Measurements from ENCODE around the gene KCTD15. TPM values are rescaled to one million over a fixed set of nuclear protein-coding genes. Genes with fewer than 3 reads are reported as not detected.
A peak's percentile ranks its signal among the peaks of the same experiment; 100 is the strongest.
"Not testable (repeated sequence)": the region's sequence is repeated elsewhere in the genome, so short reads cannot be mapped to it uniquely, and the experiment has no call there.

The KCTD15 gene
- total and polyA plus RNA-seq, 10 donors = 7.6 to 31.8 (median 19.2) TPM

DNA sequence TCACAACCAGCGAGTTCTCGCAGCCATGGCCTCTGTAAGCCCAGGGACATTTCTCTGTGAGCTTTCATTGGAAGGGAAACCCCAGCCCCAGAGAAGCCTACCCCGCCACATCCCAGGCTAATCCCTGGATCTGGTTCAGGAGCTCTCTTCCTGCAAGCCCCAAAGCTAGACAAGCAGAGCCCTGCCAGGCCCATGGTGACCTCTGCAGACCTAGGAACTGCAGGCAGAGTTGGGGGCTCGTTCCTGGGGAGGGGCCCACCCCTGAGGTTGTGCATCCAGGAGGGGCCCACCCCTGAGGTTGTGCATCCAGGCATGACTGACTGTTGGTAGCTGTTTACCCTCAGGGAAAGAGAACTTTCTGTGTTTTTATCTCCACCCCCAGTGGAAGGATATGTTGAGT lies 21.7 kb downstream of the KCTD15 start:
- H3K27ac ChIP-seq = no peak overlapping the region
- intact Hi-C loops (cut with DNase I; ENCODE audit: low total_unique reads) = no loop called here
- TF ChIP-seq POLR2AphosphoS5 (IDR thresholded peaks at IDR 0.05) = no peak
- TF ChIP-seq POLR2A (IDR thresholded peaks at IDR 0.05) = no peak
- TF ChIP-seq, protein P1, sequence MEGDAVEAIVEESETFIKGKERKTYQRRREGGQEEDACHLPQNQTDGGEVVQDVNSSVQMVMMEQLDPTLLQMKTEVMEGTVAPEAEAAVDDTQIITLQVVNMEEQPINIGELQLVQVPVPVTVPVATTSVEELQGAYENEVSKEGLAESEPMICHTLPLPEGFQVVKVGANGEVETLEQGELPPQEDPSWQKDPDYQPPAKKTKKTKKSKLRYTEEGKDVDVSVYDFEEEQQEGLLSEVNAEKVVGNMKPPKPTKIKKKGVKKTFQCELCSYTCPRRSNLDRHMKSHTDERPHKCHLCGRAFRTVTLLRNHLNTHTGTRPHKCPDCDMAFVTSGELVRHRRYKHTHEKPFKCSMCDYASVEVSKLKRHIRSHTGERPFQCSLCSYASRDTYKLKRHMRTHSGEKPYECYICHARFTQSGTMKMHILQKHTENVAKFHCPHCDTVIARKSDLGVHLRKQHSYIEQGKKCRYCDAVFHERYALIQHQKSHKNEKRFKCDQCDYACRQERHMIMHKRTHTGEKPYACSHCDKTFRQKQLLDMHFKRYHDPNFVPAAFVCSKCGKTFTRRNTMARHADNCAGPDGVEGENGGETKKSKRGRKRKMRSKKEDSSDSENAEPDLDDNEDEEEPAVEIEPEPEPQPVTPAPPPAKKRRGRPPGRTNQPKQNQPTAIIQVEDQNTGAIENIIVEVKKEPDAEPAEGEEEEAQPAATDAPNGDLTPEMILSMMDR (IDR thresholded peaks at IDR 0.05 in 8 of 11, conservative IDR thresholded peaks at IDR 0.05 in 3 of 11) = no peak
- peaks cover 17 to 52% (median 31%) of the 10 kb centered on the region in 6 donors for H3K4me1 ChIP-seq
- H3K4me3 ChIP-seq = no peak overlapping the region
- peaks cover 0 to 11% (median 2%) of the 10 kb centered on the region in 6 donors for H3K36me3 ChIP-seq
- 79 to 95% (median 87%) methylated on average over 3 to 4 of the region's 4 CpGs for WGBS, 5 donors
- DNase-seq = peak; percentile 46
- H3K9me3 ChIP-seq = no peaks in the 10 kb centered on the region
- H3K27me3 ChIP-seq (replicated peaks in 1 of 7) = peaks cover 0 to 19% (median 0%) of the 10 kb centered on the region in 7 donors

DNA sequence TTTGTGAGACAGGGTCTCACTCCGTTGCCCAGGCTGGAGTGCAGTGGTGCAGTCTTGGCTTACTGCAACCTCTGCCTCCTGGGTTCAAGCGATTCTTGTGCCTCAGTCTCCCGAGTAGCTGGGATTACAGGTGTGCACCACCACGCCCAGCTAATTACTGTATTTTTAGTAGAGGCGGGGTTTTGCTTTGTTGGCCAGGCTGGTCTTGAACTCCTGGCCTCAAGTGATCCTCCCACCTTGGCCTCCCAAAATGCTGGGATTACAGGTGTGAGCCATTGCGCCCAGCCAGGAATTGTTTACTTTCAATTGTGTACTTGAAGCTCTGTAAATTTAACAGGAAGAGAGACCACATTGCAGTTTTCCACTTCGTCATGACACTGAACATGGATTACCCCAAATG lies 22.4 kb downstream of the KCTD15 start:
- 67 to 85% (median 70%) methylated on average over 7 of the region's 7 CpGs for WGBS, 5 donors
- H3K9me3 ChIP-seq; H3K36me3 ChIP-seq; intact Hi-C loops (cut with DNase I; ENCODE audit: low total_unique reads): not testable (repeated sequence)
- Histone ChIP-seq H3K4me1 (peaks cover 17 to 52% (median 31%) of the 10 kb centered on the region in 6 donors), H3K27ac (peak overlapping the region in 6 of 8 donors; percentile 59 to 89 (median 88)), H3K27me3 (replicated peaks in 1 of 7) (peaks cover 0 to 19% (median 0%) of the 10 kb centered on the region in 7 donors), H3K4me3 (peak overlapping the region in 1 of 8 donors; percentile 70)
- peak; percentile 4 for DNase-seq

DNA sequence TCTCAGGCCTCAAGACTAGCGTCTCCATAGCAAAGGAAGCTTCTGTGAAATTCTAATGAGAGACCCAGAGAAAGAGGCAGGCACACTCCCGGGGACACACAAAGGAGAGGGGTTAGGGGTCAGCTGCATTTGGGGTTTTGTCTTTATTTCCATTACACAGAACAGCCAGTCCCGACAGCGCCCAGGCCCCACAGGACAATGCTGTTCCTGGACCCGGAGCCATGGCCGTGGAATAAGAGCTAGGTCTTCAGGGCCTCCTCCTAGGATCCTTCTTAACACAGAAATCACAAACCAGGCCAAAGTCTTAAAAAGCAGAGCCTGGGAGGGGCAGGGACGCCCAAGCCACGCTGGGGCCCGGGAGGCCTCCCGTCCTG lies 22.8 kb downstream of the KCTD15 start:
- intact Hi-C loops (cut with DNase I; ENCODE audit: low total_unique reads) = no loop called here
- no peak for DNase-seq
- Histone ChIP-seq H3K36me3 (no peaks in the 10 kb centered on the region), H3K4me1 (peaks cover 17 to 52% (median 31%) of the 10 kb centered on the region in 6 donors), H3K27ac (peak overlapping the region; percentile 59 to 89 (median 86)), H3K27me3 (replicated peaks in 1 of 7) (peaks cover 0 to 19% (median 0%) of the 10 kb centered on the region in 7 donors), H3K4me3 (peak overlapping the region in 7 of 8 donors; percentile 28 to 70 (median 48)), H3K9me3 (no peaks in the 10 kb centered on the region)
- 27 to 56% (median 38%) methylated on average over 6 to 10 of the region's 10 CpGs for WGBS, 5 donors
- TF ChIP-seq POLR2AphosphoS5 (IDR thresholded peaks at IDR 0.05) (no peak), POLR2A (IDR thresholded peaks at IDR 0.05) (no peak)
- TF ChIP-seq, protein P1 (IDR thresholded peaks at IDR 0.05 in 8 of 11, conservative IDR thresholded peaks at IDR 0.05 in 3 of 11) = no peak

DNA sequence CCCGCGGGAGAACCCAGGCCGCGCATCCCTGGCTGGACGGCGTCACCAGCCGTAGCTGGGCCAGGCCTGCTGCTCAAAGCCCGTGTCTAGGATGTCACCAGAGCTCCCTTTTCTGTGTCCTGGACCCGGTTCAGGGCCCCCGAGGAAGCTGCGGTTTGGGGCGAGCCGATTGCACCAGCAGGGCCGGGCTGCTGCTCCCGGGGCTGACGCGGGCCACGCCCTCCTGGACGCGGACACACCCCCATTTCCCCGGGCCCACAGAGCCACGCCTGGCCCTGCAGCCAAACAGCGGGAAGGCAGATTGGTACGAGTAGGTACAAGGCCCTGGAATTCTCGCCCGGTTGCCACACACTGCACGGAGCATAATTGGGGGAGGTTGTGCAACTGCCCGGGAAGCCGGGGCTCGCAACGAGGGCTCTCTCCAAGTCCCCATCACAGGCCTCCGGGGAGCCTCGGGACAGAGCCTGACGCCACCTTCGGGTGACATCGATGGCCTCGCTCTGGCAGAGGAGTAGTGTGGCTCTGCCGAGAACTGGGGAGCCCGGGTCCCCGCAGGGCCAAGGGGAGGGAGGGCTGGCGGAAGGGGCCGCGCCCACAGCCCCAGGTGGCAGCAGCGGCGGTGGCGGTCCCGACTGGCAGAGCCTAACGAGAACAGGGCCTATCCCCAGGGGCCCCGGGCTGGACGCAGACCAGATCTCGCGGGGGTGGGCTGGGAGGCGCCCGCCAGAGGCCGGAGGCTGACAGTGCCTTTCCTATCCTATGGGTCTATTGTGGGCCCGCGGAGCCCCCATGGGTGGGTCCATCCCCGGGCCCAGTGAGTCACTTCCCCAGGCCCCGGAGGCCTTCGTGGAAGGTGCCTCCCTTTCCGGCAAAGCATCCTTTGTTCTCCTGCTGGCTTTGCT lies 23.5 kb downstream of the KCTD15 start:
- H3K4me1 ChIP-seq = peaks cover 17 to 52% (median 31%) of the 10 kb centered on the region in 6 donors
- 1 to 2% (median 1%) methylated on average over 43 to 61 of the region's 61 CpGs for WGBS, 5 donors

More for the DNA sequence above, 23.5 kb downstream of the KCTD15 start:
- Histone ChIP-seq H3K4me3 (peak overlapping the region; percentile 20 to 70 (median 48)), H3K27me3 (replicated peaks in 1 of 7) (peaks cover 0 to 19% (median 0%) of the 10 kb centered on the region in 7 donors), H3K9me3 (no peaks in the 10 kb centered on the region), H3K36me3 (no peaks in the 10 kb centered on the region), H3K27ac (peak overlapping the region; percentile 59 to 89 (median 86))
- intact Hi-C loops (cut with DNase I; ENCODE audit: low total_unique reads) = no loop called here
- TF ChIP-seq POLR2AphosphoS5 (IDR thresholded peaks at IDR 0.05) = peak; percentile 62 to 84 (median 75)
- TF ChIP-seq, protein P1 (IDR thresholded peaks at IDR 0.05 in 8 of 11, conservative IDR thresholded peaks at IDR 0.05 in 3 of 11) = no peak
- DNase-seq = peak; percentile 95
